Medulla oblongata (tissue), 1 donor: Measurements from ENCODE around the gene DPP10.
A peak's percentile ranks its signal among the peaks of the same experiment; 100 is the strongest.

ENCODE experiments used
- DNase-seq: peaks from one replicate; pipeline ENCODE4 v3.0.0-alpha.2; 2015; ENCODE audit errors: extremely low spot score

Gene DPP10

DNA sequence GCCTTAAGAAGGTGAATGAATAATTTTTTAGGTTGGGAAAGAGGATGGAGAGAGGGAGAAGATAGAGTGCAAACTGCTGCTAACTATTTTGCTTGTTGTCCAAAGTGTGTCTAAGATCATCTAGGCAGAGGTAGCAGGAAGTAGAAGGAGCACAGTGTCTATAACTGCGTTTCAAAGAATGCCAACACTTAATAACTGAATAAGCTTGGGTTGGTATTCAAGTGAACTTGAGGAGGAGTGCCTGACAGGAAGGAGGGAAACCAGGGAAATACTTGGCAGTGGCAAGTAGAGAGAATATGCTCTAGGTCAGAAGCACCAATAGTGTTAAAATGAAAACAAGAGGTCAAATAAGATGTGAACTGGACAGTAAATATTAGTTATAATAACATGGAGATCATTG, 155.9 kb downstream of the DPP10 start:
- DNase-seq: no peak

DNA sequence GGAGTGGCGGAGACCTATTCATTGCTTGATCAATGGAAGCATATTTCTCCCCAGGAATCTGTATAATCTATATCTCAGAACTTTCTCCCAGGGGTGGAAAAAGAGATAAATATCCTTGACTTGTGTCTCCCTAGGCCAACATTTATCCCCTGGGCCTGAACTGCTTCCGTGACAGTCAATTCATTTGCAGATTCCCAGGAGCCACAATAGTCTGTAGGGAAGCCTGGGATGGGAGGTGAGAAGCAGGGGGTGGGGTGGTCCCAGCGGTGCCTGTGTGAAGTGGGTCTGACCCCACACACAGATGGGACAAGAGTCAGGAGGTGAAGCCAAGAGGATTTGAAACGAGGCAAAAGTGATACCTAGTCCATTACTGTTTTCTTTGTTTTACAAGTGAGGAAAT, 166.8 kb downstream of the DPP10 start:
- DNase-seq: no peak

DNA sequence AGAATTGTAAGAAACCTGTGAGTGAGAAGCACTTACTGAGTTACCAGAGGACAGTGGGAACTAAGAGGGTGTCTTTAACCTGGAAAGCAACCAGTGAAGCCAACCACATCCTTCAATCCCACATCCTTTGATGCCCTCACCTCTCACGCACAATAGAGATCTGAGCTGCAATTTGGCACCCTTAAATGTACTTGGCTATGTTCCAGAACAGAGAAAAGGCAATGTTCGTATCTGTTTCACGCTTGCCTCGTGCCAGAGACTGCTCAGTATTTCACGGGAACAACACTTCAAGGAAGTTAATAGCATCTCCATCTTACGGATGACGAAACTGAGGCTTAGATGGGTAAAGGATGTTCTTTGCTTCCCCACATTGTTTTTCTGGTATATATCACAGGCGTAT, 167.4 kb downstream of the DPP10 start:
- DNase-seq: no peak

DNA sequence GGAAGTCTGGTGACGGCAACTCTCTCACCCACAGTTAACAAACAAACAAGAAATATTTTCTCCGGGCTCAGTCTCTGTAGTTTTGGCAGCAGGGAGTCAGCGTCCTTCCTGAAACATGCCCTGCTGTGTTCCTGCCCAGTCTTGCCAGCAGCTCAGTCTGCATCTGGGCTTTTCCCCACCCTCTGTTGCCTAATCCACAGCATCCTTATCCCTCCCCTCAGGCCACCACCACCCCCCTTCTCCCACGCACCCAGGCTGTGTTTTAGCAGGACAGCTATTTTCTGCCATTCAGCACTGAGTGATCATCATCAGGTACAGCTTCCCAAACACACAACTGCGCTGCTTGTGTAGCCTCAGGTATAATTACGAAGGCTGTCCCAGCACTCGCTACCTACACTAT, 168.2 kb downstream of the DPP10 start:
- DNase-seq: peak; percentile 36

DNA sequence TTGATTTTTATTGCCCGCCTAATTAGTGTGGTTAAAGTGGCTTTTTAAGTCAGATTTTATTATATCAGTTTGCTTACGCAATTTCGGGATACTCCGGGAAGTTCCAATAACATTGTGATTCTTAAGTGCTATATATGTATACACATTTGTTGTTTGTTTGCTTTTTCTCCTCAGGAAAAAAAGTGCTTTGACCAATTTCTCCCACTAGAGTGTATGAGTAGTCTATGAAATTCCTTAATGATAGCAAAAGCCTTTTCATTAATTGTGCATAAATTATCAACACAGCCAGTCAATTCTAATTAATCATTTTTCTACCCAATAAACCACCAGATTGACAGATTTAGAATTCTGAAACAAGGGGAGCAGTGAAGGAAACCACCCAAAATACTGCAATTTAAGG, 172.2 kb downstream of the DPP10 start:
- DNase-seq: peak; percentile 5

DNA sequence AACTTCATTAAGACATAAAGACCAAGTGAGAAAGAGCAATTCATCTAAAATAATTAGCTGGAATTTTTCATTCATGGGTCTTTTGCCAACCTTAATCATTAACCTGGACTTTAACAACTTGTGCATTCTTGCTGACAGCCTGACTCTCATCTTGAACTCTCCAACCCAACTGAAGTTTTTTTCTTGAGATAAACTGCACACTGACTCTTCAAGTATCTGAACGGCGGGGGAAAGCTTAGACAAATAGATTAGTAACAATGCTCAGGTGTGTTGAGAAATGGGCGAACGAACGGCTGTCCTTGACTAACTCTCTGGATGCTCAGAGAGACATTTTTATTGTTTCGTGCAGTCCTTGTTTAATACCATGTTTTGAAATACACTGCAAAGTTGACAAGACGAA, 186.0 kb downstream of the DPP10 start:
- no peak for DNase-seq

DNA sequence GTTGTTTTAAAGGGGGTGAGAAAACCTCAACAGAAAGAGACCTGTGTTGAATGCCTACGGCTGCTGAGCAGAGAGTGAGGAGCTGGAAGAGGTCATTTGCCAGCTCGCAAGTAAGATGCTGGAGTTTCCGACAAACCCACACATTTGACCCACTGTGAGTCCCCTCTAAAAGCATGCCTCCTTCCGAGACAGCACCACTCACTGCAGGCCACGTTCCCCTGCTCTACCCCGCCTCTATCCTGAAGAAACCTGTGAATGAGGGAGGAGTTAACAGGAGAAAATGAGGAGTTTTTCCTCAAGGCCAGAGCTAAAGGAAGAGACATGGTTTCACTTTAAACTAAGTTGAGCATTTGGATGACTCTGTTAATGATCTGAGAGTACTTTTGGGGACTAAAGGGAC, 188.7 kb downstream of the DPP10 start:
- no peak for DNase-seq

DNA sequence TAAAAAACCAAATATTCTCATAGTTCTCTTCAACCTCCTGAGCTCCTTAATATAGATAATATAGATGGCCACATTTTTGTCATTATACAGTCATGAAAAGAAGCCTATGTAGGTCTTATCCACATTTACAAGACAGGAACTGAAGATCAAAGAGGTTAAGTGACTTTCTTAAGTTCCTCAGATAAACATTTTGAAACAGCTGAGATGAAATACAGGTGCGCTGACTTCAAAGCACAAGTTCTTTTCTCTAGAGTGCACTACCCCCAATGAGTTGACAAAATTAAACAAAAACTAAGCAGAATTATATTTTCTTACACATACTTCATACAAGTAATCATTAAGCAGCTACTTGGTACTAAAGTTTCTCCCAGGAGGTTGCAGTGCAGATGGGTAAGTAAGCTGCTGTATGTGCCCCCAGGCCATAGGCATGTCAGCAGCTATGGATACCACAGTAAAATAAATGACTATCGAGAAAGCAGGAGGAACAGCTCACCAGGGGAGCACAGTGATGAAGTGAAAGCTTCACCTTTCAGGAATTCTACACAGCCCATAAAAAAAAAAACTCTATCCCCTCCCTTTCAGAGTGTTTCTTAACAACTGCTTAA, 199.8 kb downstream of the DPP10 start:
- DNase-seq: no peak

DNA sequence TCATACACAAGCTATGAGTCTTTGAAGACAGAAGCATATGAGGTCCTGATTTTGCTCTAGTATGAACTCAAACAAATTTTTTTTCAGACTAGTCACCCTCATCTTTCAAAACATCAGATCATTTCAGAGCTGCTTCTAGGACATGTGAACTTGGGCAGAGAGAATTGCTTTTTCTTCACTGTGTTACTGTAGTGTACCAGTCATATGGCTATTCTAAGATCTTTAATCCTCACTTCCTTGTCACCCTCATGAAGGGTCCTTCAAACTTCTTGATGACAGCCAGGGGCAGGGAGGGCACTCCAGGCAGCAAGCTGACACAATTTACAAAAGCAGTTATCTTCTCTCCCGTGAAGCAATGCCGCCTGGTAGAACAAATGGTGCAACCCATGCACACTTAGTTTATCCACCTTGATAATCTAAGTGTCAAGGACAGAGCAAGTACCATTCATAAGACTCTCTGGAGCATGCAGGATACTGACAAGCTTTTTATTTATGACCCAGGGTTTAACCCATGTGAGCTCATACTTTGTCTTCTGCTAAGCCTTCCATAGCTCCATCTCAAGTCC, 200.6 kb downstream of the DPP10 start:
- no peak for DNase-seq

DNA sequence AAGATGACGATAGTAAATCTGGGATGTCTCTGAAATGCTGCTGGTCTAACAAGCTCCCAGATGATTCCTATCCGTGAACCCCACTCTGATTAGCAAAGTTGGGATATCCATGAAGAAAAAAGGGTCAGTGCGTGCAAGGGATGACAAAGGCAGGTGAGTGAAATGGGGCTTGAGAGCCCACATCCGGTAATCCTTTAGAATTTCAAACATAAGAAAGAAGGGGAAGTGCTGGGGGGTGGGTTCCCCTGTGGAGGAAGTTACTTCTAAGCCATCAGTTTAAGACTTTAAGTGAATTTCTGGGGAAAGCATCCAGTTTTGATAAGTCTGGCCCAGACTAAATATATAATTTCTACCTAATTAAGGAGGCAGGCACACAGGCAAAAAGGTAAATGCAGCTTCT, 209.5 kb downstream of the DPP10 start:
- no peak for DNase-seq

DNA sequence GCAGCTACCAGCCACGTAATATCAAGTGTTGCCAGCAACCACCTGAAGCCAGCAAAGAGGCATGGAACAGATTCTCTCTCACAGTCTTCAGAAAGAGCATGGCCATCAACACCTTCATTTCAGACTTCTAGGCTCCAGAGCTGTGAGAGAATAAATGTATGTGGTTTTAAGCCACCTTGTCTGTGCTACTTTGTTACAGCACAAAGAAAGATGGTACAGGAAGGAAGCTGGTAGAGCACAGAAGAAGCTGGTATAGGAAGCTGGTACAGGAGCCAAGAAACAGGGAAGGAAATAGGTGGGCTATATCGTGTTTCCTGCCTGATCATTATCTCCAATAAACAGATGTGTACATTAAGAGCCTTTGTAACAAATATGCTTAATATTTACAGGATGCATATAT, 217.4 kb downstream of the DPP10 start:
- no peak for DNase-seq

DNA sequence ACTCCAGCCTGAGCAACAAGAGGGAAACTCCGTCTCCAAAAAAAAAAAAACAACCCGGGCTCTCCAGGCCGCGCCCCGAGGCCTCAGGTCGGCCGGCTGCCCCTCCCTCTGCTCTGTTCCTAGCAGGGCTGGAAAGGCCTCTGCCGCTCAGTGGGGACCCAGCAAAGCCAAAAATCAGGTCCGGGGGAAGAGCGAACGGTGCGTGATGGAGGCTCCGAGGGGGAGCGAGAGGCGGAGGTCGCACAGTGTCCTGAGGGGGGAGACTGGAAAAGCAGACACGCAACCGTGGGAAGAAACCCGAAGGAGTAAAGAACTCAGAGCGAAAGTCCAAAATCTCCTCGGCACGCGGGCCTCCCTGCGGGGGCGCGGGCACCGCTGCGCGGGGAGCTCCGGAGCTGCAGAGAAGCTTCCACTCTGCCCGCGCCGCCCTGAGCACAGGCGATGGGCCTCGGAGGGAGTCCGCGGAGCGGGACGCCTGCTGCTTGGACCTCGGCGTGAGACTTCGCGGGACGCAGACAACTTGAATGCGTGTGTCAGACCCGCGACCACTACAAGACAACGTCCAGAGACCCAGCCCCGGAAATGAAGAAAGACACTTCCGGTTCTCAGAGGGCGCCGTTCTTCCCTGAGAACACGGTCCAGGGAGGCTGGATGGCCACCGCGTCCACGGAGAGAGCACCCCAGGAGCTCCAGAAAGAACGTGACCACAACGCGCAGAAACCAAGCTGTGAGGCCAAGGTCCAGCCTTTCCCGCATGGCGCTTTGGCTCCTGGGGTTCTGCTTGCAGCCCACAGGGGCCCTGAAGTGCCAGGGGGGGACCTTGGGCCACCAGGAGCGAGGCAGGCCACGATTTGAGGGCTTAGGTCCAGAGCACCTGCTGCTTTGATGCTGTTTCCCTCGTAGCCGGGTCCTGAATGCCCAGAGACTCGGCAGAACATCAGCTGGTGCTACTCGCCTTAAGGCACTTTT, 219.8 kb downstream of the DPP10 start:
- DNase-seq: peak; percentile 20

DNA sequence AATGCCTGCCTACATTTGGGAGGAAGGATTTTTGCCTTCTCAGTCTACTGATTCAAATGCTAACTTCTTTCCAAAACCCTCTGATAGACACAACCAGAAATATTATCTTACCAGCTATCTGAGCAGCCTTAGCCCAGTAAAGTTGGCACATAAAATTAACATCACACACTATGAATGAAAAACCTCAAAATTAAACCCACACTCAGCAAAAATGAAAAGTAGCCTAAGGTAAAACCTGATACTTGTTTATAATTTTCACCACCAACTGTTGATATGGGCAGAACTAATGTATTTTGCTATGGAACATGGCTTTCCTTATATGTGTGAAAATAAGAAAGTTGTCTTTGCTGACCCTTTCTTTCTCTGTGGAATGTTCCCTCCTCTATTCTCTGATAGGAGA, 226.0 kb downstream of the DPP10 start:
- no peak for DNase-seq

DNA sequence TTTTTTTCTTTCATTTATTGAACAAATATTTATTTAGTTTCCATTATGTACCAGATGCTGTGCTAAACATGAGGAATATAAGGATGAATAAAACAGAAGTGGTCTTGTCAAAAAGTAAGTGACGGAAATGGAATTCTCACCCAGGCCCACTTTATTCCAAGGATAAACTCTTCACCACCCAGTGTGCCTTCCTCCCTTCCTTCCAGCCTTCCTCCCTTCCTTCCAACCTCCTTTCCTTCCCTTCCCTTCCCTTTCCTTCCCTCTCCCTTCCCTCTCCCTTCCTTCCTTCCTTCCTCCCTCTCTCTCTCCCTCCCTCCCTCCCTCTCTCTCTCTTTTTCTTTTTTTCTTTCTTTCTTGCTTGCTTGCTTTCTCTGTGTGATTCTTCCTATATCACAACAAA, 240.8 kb downstream of the DPP10 start:
- DNase-seq: no peak

DNA sequence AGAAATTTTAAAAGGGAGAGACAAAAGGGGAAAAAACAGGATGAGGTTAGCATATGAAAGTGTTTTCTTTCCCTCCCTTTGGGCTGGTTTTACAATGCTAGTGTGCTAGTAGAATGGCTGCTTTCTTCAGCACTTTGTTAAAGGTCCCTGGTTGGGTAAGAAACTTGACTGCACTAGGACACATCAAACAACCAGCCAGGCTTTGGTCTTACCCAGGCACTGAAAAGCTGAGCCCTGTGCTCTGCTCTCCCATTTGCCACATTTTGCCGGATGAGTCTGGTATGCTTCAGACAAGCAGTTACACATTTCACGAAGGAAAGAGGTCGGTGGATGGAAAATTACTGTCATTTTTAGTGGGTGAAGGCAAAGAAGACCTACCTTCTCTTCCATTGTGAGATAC, 242.0 kb downstream of the DPP10 start:
- no peak for DNase-seq

DNA sequence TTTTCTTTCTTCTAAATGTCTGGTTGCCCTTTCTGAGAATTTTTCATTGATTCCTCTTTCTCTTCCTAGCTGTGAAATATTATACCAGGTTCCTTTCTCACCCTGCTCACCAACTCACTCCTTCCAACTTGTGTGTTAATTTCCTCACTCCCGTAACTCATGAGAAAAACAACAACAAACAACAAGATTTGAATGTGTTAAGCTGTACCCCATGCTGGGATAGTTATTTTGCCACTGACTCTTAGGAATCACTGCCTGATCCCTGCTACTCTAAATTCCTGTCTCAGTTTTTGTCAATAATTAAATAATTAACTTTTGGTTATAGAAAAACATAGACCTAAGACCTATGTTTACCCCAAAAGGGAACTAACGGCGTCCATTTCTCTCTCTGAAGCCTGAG, 242.7 kb downstream of the DPP10 start:
- no peak for DNase-seq

DNA sequence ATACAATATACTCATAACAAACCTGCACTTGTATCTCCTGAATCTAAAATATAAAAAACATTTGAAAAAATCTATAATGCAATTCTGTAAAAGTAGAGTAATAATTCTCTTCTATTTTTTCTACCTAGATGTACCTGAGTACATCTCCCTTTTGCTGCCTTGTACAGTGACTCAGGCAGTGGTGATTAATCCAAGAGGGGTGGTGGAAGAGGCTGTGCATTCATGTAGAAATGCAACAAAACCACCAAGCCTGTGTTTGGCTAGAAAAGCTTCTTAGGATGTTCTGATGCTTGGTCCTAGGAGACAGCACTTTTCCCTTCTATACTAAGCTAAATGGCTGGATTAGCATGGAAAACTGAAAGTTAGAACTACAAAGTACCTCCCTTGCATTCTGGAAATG, 245.8 kb downstream of the DPP10 start:
- no peak for DNase-seq

DNA sequence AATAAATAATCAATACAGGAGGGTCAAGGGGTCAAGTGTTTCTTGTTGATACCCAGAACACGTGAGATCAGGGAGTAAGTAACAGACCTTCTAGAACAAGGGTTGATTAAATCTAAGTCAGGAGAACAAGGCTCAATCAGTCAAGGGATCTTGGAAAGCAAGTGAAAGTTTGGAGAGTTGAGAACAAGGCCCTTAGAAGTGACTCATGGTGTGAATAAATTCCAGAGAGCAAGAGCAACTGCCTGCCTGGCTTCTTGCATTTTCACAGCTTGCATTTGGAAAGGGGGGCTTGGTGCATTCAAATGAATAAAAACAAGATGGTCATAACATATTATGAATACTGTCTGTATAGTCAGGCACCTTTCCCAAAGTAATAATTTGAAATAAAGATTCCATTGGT, 256.1 kb downstream of the DPP10 start:
- peak; percentile 3 for DNase-seq

DNA sequence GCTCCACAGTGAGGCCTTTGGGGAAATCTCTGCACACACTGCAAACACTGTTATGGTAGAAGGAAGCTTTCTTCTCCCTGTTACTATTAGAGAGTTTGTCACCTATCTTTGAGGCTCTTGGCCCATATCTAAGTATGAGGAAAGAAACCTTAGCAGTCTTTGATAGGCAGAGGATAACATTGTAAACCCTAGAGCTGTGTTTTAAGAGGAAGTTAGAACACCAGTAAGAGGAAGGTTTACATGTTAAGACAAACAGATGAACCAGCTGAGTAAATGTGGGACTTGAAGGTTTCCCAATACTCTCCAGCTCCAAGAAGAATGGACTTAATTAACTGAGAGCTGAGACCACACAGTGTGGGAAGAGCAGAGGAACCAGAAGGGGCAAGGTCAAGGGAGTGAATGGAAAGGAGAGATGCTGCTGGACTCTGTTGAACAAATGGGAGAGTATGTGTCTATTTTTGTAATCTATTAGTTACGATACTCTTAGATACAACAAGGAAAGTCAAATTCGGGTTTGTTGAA, 257.0 kb downstream of the DPP10 start:
- no peak for DNase-seq

DNA sequence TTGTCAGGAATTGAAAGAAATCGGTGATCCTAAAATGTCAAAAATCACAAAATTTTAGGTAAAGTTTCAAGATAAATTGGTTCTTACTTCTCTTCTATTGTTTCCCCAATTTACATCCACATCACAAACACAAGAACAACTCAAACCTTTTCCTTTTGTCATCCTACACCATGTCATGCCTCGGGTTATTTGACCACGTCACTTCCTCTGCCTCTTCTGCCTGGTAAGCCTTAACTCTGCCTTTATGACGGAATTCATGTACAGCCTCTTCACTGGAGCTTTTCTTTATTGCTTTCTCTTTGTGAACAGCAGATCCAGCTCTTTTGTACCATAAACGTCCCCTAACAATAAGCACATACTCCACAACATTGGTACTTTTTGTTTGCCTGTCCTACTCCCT, 258.0 kb downstream of the DPP10 start:
- no peak for DNase-seq

DNA sequence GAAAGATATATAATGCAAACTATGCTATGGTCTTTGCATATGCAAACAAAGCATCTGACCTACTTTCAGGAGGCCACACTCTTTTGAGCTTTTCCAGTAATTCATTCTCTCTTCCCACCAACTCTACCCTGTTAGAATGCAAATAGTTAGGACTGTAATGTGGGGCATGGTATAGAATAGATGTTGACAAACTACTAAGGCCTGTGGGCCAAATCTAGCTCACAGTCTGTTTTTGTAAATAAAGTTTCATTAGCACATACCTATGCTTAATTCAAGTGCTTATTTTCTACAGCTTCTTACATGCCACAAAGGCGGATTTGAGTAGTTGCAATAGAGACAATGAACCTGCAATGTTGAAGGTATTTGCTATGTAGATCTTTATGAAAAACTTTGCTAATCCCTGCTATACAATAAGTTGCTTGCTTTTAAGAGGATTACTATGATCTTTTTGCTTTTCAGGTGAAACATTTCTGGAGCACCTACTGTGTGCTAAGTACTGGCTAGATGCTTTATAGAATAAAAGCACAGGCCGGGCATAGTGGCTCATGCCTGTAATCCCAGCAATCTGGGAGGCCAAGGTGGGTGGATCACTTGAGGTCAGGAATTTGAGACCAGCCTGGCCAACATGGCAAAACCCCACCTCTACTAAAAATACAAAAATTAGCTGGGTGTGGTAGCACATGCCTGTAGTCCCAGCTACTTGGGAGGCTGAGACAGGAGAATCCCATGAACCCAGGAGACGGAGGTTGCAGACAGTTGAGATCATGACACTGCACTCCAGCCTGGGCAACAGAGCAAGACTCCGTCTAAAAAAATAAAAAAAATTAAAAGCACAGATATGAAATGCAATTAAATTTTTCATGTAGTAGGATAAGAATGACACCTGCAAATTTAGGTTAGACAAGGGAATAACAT, 267.8 kb downstream of the DPP10 start:
- DNase-seq: no peak

DNA sequence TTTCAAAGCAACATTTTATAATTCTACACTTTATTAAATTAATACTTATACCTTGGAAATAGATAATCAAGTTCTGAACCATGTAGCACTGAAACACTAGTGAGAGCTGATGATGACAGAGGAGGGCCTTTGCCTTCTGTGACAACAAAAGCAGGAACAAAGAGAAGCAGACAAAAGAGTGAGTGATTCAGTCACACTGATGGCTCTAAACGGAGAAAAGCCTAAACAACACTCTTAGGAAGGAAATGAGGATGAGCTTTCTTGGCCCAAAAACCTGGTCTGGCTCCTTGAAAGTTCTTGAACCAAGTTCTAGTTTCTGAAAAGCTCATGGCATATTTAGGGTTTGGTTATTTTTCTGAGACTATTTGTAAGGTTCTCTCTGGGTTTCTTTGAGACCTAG, 271.9 kb downstream of the DPP10 start:
- DNase-seq: peak; percentile 64
